Suprapubic skin (tissue), 4 donors: ENCODE data around the gene SLC11A1. TPM values are rescaled to one million over a fixed set of nuclear protein-coding genes. Genes with fewer than 3 reads are reported as not detected.

Source experiments
- DNase-seq, 2 donors: peaks; one replicate each; pipeline ENCODE4 v3.0.0-alpha.2; 2019; ENCODE audit warnings: low spot score in 2 of 2
- H3K27ac ChIP-seq: fragments of 200-600 bp; sonication (generic); one replicate; pipeline ENCODE4 v1.5.1; 2019
- H3K27me3 ChIP-seq: fragments of 200-600 bp; sonication (generic); one replicate; pipeline ENCODE4 v1.5.1; 2019
- H3K36me3 ChIP-seq: fragments of 200-600 bp; sonication (generic); one replicate; pipeline ENCODE4 v1.5.1; 2019
- H3K4me1 ChIP-seq: fragments of 200-600 bp; sonication (generic); one replicate; pipeline ENCODE4 v1.5.1; 2019
- H3K4me3 ChIP-seq: fragments of 200-600 bp; sonication (generic); one replicate; pipeline ENCODE4 v1.5.1; 2019; ENCODE audit warnings: mild to moderate bottlenecking
- H3K9me3 ChIP-seq: fragments of 200-600 bp; sonication (generic); one replicate; pipeline ENCODE4 v1.5.1; 2019
- EP300 ChIP-seq: sonication (generic); formaldehyde crosslinking; IDR thresholded peaks from one replicate; pipeline ENCODE4 v1.6.1; 2017; ENCODE audit warnings: antibody characterized with exemption
- POLR2A ChIP-seq, 2 donors: fragments of 450-650 bp; IDR thresholded peaks; one replicate each; pipeline ENCODE4 v1.6.1; 2017; ENCODE audit warnings: antibody characterized with exemption in 2 of 2, mild to moderate bottlenecking in 2 of 2, moderate library complexity in 2 of 2
- POLR2AphosphoS5 ChIP-seq, 3 donors: sonication (generic); formaldehyde crosslinking; IDR thresholded peaks; one replicate each; pipeline ENCODE4 v1.6.1; 2017; ENCODE audit warnings: antibody characterized with exemption in 3 of 3
- WGBS: methylation state at CpG from one replicate; pipeline ENCODE4 v1.1.5; 2018; 5-methylcytosine and 5-hydroxymethylcytosine counted together
- total RNA-seq, 4 donors: library from RNA; depleted of rRNA; stranded (reverse); fragments of >200 nt; gene quantifications; one replicate each; pipeline ENCODE4 v1.1.0, GENCODE V29; 2016
- TF ChIP-seq, protein P1 (sequence below), 2 donors: fragments of 200-600 bp in 1 of 2; fragments of 450-650 bp in 1 of 2; sonication (generic) in 1 of 2; IDR thresholded peaks; one replicate each; pipeline ENCODE4 v1.5.1; 2016 to 2019; ENCODE audit warnings: antibody characterized with exemption in 2 of 2, mild to moderate bottlenecking in 1 of 2, moderate library complexity in 1 of 2

The SLC11A1 gene
- total RNA-seq, 4 donors from 2014 or later = 0.78 to 16.1 (median 7.6) TPM

DNA sequence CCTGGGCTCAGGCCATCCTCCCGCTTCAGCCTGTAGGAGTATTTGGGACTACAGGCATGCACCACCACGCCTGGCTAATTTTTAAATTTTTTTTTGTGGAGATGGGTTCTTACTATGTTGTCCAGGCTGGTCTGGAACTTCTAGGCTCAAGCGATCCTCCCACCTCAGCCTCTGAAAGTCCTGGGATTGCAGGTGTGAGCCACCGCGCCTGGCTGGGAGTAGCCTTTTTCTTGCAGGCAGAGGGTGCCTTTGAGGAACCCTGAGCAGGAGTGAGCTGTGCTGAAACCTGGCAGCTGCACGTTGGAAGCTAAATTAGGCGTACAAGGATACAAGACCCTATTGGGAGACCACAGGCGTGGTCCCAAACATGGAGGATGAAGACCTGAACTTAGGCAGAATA lies 25.6 kb downstream of the SLC11A1 start:
- no peaks in the 10 kb centered on the region for H3K27me3 ChIP-seq
- H3K36me3 ChIP-seq = peaks cover 23% of the 10 kb centered on the region
- TF ChIP-seq EP300 (no peak), POLR2AphosphoS5 (IDR thresholded peaks at IDR 0.05) (no peak), POLR2A (IDR thresholded peaks at IDR 0.05) (no peak)
- TF ChIP-seq, protein P1, sequence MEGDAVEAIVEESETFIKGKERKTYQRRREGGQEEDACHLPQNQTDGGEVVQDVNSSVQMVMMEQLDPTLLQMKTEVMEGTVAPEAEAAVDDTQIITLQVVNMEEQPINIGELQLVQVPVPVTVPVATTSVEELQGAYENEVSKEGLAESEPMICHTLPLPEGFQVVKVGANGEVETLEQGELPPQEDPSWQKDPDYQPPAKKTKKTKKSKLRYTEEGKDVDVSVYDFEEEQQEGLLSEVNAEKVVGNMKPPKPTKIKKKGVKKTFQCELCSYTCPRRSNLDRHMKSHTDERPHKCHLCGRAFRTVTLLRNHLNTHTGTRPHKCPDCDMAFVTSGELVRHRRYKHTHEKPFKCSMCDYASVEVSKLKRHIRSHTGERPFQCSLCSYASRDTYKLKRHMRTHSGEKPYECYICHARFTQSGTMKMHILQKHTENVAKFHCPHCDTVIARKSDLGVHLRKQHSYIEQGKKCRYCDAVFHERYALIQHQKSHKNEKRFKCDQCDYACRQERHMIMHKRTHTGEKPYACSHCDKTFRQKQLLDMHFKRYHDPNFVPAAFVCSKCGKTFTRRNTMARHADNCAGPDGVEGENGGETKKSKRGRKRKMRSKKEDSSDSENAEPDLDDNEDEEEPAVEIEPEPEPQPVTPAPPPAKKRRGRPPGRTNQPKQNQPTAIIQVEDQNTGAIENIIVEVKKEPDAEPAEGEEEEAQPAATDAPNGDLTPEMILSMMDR (IDR thresholded peaks at IDR 0.05) = no peak
- H3K4me1 ChIP-seq = peaks cover 48% of the 10 kb centered on the region
- 69% methylated on average over 8 of the region's 8 CpGs for WGBS
- DNase-seq = no peak
- H3K9me3 ChIP-seq = no peaks in the 10 kb centered on the region
- H3K4me3 ChIP-seq = no peak overlapping the region
- H3K27ac ChIP-seq = no peak overlapping the region

DNA sequence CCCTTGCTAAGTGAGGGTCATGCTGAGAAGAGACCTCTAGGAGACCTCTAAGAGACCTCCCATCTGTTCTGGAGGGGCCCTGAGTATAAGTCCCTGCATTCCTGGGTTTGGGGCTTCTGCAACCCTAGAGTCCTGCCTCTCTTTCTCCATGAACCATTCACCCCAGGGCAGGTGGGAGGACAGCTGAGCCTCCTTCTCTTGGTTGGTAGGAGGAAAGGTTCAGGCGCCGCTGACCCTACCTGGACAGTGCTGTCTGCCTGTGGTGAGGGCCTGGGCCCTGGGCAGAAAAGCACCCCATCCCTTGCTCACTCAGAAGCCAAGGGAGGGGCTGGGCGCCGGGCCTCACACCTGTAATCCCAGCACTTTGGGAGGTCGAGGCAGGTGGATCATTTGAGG lies 36.2 kb downstream of the SLC11A1 start:
- no peaks in the 10 kb centered on the region for H3K27me3 ChIP-seq

GRCh38 chr2:218418717-218419458 lies 36.8 kb downstream of the SLC11A1 start, which contains the start of gene VIL1:
TSS of gene VIL1 (plus strand) at chr2:218419123. CDS start at chr2:218423779, 4,656 bp downstream.
- TF ChIP-seq EP300 (no peak), POLR2A (IDR thresholded peaks at IDR 0.05) (no peak), POLR2AphosphoS5 (IDR thresholded peaks at IDR 0.05) (no peak)
- TF ChIP-seq, protein P1 (IDR thresholded peaks at IDR 0.05) = no peak
- Histone ChIP-seq H3K27me3 (no peaks in the 10 kb centered on the region), H3K4me3 (no peak within 1 kb of the TSS), H3K4me1 (no peaks in the 10 kb centered on the region), H3K36me3 (no peaks in the 10 kb centered on the region), H3K27ac (no peak within 1 kb of the TSS), H3K9me3 (no peaks in the 10 kb centered on the region)
- 74% methylated on average over 3 of the region's 9 CpGs for WGBS
- DNase-seq = no peak

More for the DNA sequence above, 36.2 kb downstream of the SLC11A1 start:
- H3K36me3 ChIP-seq = no peaks in the 10 kb centered on the region
- H3K4me1 ChIP-seq = no peaks in the 10 kb centered on the region
- H3K4me3 ChIP-seq = no peak overlapping the region
- WGBS = 91% methylated on average over 5 of the region's 5 CpGs
- no peak overlapping the region for H3K27ac ChIP-seq
- no peak for DNase-seq
- H3K9me3 ChIP-seq = no peaks in the 10 kb centered on the region
- no peak for TF ChIP-seq POLR2A (IDR thresholded peaks at IDR 0.05)
- TF ChIP-seq EP300 = no peak
- no peak for TF ChIP-seq POLR2AphosphoS5 (IDR thresholded peaks at IDR 0.05)

GRCh38 chr2:218419630-218420216 lies 37.6 kb downstream of the SLC11A1 start:
- no peaks in the 10 kb centered on the region for H3K36me3 ChIP-seq
- TF ChIP-seq, protein P1 (IDR thresholded peaks at IDR 0.05) = no peak
- TF ChIP-seq POLR2A (IDR thresholded peaks at IDR 0.05) = no peak
- no peak for TF ChIP-seq POLR2AphosphoS5 (IDR thresholded peaks at IDR 0.05)
- no peak for TF ChIP-seq EP300
- no peak for DNase-seq
- no peaks in the 10 kb centered on the region for H3K4me1 ChIP-seq
- no peak overlapping the region for H3K4me3 ChIP-seq
- no peaks in the 10 kb centered on the region for H3K27me3 ChIP-seq
- WGBS = 90% methylated on average over 5 of the region's 7 CpGs
- H3K27ac ChIP-seq = no peak overlapping the region
- H3K9me3 ChIP-seq = no peaks in the 10 kb centered on the region

GRCh38 chr2:218421027-218421426 lies 39.0 kb downstream of the SLC11A1 start:
- WGBS = 93% methylated on average over 2 of the region's 2 CpGs
- Histone ChIP-seq H3K4me3 (no peak overlapping the region), H3K27ac (no peak overlapping the region), H3K9me3 (no peaks in the 10 kb centered on the region), H3K4me1 (no peaks in the 10 kb centered on the region), H3K36me3 (no peaks in the 10 kb centered on the region), H3K27me3 (no peaks in the 10 kb centered on the region)
- no peak for DNase-seq
- no peak for TF ChIP-seq POLR2AphosphoS5 (IDR thresholded peaks at IDR 0.05)
- no peak for TF ChIP-seq EP300
- TF ChIP-seq POLR2A (IDR thresholded peaks at IDR 0.05) = no peak
- TF ChIP-seq, protein P1 (IDR thresholded peaks at IDR 0.05) = no peak
